SW 1271 (cell line): ENCODE measurements around the gene RETREG1.
"Not testable (repeated sequence)": the region's sequence is repeated elsewhere in the genome, so short reads cannot be mapped to it uniquely, and the experiment has no call there.

ENCODE experiments used
- DNase-seq, 2 experiments: peaks; one replicate each; lab custom pipeline; 2025; lab: John Stamatoyannopoulos, UW

Gene RETREG1

DNA sequence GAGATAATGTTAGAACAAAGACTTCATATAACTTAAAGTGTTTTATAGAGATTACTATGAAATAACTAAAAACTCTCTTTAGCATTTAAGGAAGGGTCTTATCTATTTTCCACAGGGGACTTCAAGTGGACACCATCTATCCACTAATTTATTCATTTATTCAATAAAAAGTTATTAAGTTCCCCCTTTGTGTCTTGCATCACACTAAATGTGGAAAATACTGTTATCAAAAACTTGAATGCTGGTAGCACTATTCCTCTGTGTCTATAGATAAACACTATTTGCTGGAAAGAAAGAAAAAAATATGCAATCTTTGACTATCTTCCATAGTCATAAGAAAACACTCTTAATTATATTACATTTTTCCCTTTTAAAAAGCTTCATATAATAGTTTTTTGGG lies 131.1 kb downstream of the RETREG1 start:
- DNase-seq = no peak

DNA sequence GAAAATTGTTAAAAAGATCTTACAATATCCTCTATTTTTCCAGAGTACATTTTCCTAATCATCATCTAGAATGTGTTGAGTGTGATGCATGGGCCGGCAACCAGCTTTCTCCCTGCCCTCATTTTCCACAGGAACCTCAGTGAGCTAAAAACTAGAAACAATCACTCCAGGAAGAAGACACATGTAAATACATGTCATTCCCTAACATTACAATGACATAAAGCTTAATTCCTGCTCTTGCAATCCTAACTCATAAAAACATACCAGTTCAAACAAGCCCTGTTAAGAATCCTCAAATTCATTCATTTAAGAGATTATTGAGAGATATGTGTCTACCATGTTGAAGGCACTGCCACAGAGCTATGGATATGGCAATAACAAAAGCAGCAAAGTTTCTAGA lies 132.7 kb downstream of the RETREG1 start:
- no peak for DNase-seq

DNA sequence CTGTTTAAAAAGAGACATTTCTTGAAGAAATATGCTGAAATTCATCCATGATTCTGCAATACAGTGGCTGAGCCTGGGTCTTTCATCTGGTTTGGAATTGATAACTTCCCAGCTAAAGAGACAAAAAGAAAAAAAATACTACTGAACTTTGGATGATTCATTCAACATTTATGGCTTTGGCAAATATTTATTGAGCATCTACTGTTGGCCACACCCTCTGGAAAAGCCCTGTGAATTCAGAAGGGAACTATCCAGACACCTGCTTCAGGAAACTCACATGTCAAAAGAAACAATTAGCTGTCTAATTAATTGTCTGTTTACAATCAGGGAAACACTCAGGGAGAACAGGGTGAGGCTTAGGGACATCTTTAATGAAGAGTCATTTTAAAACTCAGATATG lies 133.4 kb downstream of the RETREG1 start:
- no peak for DNase-seq

DNA sequence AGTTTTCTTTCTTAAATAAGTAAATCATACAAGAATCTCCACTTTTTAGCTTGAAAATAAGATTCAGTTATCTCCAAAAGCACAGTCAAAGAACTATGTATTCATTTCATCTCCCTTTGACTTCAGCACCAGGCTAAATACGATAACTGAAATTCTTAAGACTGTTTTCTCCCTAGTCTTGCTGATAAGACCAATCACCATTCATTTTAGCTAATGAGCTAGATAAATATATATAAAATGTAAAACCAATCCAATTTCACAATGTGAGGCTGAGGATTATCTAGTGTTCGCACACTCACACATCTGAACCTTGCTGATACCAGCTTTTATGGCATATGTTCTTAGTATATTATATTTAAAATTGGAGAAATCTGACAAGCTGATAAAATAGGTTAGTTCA lies 133.9 kb downstream of the RETREG1 start:
- DNase-seq = no peak

DNA sequence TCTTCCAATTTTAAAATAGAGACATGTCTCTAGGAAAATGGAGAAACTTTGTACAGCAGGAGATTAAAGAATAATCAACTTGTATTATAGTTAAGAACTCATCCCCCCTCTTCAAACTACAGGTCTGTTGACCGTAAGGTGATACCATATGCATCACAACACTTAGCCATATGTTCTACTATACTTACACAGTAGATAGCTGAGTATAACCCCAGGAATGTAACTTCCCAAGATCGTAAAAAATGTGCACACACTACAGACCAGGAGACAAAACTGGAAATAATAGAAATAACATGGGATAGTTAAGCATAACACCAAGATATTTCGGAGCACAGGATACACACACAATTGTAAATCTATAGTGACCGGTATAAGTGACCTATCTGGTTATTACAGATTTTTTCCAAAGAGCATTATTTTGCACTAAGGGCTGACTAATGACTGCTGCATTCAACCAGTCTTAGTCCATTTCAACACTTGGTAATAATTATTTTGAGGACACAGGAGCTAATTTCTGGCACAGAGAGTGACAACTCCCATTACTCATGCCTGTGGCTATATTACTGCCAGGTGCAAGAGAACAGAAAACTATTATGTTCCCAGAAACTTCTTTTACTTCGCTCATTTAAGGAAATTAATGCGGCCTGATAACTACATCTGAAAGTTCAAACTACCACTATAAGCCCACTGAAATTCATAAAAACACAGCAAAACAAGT lies 135.8 kb downstream of the RETREG1 start:
- no peak for DNase-seq

DNA sequence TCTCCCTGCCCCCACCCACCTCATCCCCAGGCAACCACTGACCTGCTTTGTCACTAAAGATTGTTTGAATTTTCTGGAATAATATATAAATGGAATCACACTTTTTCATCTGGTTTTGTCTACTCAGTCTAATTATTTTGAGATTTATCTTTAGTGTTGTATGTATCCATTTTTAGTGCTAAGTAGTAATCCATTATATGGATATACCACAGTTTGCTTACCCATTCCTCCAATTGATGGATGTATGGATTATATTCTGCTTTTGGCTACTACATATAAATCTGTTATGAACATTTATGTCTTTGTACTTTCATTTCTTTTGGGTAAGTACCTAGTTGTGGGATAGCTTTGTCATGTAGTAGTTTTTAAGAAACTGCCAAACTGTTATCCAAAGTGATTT lies 136.7 kb downstream of the RETREG1 start:
- DNase-seq = no peak

DNA sequence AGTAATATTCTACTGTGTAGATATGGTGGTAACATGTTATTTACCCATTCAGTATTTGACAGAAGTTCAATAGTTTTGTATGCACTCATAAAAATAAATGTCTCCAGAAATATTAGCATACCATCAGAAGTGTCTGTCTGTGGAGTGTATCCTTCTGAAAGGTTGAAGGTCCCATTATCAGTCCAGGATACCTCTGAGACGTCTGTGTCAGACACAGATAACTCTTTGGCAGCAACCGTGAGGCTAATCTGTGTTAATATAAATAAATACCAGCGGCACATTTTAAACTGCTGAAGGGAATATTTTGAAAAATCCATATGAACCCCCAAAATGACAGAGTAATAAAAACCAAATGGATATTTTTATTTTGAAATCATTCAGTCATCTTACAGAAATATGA lies 139.3 kb downstream of the RETREG1 start:
- DNase-seq = no peak

DNA sequence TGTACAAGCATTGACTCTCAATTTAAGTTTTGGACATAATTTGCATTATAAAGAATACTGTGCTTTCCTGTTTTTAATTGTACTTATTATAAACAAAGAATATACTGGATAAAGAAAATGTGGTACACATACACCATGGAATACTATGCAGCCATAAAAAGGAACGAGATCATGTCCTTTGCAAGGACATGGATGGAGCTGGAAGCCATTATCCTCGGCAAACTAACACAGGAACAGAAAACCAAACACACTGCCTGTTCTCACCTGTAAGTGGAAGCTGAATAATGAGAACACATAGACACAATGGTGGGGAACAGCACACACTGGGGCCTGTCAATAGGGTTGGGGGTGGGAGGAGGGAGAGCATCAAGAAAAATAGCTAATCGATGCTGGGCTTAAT lies 140.4 kb downstream of the RETREG1 start:
- not testable (repeated sequence) for DNase-seq

DNA sequence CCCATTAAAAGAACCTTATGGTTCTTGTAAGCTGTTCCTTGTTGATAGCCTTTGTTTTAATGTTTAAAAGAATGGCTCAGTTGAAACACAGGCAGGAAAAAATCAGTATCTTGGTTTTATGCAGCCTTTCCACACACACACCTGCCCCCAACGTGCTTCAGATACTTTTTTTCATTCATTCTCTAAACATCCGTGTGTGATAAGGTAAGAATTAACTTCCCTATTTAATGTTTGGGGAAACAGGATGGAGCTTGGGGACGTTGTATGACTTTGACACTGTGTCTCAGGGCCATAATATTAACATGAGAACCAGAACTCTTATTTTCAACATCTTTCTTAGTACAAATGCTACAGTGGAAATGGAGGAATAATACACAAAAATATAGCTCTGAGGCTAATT lies 145.4 kb downstream of the RETREG1 start:
- DNase-seq = no peak

DNA sequence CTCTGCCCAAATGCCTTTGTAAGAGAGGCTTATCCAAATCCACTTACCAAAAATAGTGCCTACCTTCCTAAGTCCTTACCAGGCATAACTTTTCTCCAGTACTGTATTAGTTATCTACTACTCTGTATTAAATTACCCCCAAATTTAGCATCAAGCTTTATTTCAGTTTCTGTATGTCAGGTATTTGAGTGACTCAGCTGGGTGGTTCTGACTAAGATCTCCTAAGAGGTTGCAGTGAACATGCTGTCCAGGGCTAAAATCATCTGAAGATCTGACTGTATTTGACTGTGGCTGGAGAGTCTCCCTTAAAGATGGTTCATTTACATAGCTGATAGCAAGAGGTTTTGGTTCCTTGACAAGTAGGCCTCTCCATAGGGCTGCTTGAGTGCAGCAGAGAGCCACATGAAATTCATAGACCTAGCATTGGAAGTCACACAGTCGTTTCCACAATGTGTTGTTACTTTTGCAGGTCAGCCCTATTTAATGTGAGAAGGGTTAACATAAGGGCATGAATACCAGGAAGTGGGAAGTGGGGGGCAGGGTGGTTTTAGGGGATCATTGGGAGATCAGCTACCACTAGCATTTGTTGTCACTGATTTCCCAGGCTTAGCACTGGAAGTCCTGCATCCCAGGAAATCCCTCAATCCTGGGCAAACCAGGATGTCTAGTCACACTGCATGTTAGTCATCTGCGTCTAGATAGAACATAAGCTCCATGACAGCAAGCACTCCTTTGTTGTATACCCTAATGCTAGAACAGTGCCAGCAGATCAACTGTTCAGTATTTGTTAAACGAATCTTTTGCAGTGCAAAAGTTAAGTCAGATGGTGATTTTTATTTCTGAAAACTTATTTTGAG lies 149.2 kb downstream of the RETREG1 start:
- DNase-seq = peak; percentile 31 to 72

DNA sequence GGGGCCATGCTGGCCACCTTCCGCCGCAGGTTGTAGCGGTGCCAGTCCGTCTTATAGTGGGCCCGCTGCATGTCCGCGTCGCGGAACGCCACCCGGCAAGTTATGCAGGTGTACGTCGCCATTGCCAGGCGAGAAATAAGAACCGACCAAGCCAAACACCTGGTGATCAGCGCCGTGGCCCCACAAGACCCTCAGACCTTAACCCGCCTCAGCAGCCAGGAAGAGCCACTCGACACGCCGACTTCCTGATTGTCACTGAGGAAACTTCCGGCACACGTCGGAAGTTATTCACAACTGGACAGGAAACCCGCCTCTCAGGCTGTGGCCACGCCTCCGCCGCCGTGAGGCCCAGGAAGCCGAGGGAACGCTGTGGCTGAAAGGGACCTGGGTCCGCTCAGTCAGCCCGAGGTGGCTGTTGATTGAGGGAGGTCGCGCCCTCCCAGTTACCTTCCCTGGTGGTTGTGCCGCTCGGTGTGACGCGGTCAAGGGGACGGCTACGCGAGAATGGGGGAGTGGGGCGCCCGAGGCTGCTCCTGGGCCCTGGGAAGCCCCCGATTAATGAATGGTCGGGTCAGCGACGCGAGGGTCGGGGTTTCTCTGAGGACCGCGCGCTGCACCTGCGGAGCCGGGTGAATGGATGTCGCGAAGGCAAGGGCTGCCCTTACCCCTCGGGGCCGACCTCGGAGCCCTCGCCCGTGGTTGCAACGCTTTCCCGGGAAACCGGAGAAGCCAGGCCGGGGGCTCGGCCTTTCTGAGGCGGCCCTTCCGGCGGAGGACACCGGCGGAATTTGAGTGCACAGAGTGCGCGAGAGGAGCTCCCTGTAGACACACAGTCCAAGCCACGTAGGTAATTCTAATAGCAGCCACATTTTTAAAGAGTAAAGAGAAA lies 151.0 kb downstream of the RETREG1 start, which contains the start of gene ZNF622:
TSS of gene ZNF622 (minus strand) at position 257 of the 889 bp plus-strand sequence. CDS start at position 122, 135 bp downstream.
- DNase-seq = peak; percentile 84 to 90

DNA sequence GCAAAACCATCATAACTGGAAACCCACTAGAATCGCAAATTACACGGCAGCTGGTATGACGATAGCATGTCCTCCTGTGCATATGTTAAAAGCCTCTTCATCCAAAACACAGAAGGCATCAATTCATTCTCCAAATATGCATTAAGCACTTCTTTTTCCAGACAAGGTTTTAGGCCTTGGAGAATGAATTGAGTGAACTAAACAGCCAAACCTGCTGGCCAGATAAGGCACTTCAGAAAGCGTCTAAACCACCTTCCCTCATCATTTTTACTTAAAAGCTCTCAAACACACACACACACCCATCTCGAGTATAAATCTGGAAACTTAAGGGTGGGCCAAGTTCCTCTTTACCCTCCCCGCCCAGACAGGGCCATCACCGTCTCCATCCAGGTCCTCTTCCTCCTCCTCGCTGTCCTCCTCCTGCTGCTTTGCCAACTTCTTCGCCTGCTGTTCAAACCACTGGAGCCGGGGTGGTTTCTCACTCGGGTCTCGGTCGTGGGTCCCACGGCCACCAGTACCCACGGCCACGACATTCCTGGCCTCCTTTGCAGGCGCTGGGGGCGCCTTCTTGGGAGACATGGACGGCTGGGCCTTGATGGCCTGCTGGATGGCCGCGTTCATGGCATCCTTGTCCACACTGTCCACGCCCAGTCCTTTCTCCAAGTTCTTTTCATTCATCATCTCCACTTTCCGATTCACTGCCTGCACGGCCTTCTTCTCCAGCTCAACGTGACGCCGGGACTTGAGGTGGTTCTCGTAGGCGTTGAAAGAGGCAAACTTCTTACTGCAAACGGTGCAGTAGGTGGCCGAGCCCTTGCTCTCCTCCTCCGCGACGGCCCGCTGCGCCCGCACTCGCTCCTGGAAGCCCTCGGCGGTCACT lies 151.9 kb downstream of the RETREG1 start:
- DNase-seq = no peak

DNA sequence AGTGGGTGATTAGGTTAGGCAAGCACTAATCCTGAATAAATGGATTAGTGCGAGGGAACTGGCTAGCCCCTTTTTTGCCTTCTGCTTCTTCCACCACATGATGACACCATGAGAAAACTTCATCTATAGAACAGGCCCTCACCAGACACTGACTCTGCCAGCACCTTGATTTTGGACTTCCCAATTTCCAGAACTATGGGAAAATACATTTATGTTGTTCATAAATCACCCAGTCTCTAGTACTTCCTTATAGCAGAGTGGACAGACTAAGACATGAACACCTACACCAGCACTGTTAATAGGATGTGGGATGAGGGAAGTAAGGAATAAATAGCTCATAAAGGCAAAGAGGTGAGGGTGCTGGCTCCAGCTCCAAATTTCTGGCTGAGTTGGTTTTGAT lies 152.6 kb downstream of the RETREG1 start:
- DNase-seq = no peak

DNA sequence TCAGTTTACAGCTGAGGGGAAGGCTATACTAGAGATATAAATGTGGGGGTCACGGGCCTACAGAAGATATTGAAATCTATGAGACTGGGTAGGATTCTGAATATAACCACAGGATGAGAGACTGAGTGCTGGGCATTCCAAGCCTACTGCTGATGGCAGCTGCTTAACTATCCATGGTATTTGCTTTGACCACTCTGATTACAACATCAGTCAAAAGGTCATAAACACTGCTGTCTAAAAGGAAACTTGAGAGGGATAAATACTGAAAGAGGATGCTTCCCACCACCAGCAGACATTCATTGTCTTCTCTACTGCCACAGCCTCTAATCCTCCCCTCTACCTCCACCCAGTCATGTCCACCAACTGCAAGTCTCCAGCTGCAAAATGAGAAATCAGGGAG lies 155.0 kb downstream of the RETREG1 start:
- peak; percentile 17 to 78 for DNase-seq

DNA sequence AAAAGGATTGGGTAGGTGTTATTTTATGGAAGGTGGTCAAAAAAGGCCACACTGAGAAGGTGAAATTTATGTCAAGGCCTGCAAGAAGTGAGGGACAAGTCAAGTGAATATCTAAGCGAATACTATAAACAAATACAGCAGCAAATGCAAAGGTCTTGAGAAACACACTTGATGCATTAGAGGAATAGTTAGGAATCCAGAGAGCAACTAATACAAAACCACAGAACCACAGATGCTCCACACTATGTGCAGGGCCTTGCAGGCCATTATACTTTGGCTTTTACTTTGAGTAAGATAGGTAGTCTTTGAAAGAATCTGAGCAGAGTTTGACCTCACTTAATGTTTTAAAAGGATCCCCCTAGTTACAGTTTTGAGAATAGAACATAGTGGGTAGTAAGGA lies 155.8 kb downstream of the RETREG1 start:
- no peak for DNase-seq

DNA sequence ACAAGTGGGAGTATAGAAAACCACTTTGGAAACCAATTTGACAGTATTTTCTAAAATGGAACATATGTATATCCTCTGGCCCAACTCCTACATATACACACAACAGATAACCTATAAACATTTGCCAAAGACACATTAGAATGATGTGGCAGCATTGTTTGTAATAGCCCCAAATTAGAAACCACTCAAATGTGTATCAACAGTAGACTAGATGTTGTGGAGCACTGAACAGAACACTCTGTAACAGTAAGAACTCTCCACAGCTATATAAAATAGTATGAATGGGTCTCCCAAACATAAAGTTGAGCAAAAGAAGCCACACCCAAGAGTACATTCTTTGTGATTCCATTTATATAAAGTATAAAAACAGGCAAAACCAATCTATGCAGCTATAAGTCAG lies 157.3 kb downstream of the RETREG1 start:
- no peak for DNase-seq

DNA sequence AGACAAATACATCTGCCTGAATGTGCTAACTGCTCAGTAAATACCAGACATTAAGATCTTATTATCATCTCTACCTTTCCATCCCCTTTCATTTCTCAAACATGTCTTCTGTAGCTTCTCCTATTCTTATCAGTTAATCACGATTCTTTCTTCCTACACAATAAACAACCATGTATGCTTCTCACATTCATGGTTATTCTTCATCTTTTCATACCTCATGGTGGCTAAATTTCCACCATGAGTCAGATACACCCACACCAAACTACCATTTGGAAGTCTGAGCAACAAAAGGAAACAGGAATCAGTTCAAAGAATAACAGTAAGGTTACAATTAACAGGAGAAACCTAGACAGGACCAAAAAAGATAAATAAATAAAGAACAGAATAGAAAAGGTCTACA lies 158.9 kb downstream of the RETREG1 start:
- no peak for DNase-seq

DNA sequence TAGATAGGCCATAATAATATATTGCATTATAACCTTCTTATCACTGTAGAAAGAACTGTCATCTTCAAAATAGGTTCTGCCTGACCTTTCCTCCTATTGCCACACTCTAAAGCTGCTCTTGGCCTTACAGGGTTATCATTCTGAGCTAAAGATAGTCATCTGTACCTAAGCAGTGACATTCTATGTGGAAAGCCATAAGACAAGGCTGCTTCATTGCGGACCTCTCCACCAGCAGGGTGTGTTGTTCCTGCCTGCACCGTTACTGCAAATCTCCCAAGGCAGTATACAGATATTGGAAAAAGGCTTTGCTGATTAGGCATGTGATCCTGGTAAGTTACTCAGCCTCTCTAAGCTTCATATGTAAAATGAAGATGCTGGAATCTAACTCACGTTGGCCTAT lies 159.3 kb downstream of the RETREG1 start:
- no peak for DNase-seq

DNA sequence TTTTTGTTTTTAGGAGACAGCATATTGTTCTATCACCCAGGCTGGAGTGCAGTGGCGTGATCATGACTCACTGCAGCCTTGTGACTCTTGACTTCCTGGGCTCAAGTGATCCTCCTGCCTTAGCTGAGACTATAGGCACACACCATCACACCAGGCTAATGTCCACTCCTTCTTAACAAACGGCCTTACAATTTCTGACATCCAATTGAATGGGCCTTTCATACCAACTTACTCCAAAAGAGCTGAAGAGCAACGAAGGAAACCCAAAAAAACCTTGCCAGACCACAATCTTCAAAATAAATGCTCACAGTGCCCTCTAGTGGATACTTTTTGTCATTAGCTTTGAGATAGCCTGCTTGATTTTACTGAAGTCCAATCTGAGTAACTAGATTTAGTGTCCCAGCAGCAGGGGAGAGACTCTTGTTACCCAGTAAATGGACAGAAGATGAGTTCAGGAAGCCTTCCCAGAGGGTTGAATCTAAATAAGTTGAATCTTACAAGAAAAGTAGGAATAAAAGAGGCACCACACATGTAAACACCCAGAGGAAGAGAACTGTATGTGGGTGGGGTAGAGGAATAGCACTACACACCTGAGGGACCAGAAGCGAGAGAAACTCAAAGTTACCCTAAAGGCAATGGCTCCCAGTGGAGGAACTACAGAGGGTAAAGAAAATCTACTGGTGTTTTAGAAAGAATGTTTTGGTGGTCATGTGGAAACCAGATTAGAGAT lies 160.5 kb downstream of the RETREG1 start:
- DNase-seq = peak; percentile 38 to 81

DNA sequence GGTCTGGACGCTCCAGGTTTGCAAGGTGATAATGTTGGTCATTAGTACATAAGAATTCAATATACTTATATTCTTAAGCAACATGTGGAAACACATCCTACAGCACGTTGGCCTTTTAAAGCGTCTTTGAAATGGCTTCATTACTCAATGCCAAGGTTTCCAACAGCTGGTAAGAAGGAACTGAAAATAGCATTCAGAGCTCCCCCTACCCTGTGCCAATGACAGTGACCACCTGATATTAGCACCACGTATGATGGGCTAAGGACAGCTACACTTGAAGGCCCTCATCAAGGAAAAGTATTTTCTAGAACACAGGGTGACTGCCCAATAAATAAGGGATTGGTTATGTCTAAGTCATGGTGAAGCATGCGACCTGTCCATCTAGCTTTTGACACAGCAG lies 161.1 kb downstream of the RETREG1 start:
- DNase-seq = no peak

DNA sequence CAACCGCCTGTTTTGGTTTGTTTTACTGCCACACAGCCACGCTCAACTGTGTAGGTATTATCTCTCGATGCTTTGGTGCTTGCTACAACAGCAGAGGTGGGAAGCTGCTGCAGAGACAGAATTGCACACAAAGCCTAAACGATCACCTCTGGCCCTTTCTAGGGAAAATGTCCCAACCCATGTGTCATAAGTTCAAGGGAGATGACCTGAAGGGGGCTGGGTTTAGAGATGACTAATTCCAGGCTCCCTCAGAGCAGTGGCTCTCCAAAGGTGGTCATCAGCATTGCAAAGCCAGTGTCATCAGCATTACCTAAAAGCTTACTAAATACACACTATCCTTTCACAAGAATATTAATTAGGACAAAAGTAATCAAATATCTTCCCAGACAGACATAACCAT lies 162.1 kb downstream of the RETREG1 start:
- no peak for DNase-seq
